ENCODE measurements around the gene SEMA5A.

DNA sequence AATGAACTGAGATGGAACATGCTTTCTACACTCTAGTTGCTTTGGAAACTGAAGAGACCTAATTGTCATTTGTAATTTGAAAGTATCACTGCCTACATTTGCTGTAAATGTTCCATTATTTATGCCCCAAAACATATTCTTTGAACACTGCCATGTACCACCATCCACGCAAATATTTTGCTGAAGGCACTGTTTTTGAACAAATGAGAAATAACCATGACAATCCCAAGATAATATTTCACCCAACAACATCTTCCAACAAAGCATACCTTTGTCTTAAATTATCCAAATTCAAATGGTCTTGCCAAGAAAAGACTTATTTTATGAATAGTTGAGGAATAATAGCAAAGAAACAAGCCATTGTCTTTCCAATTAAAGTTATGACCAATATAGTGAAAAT lies 356.2 kb downstream of the SEMA5A start:
- TF ChIP-seq, protein P1, sequence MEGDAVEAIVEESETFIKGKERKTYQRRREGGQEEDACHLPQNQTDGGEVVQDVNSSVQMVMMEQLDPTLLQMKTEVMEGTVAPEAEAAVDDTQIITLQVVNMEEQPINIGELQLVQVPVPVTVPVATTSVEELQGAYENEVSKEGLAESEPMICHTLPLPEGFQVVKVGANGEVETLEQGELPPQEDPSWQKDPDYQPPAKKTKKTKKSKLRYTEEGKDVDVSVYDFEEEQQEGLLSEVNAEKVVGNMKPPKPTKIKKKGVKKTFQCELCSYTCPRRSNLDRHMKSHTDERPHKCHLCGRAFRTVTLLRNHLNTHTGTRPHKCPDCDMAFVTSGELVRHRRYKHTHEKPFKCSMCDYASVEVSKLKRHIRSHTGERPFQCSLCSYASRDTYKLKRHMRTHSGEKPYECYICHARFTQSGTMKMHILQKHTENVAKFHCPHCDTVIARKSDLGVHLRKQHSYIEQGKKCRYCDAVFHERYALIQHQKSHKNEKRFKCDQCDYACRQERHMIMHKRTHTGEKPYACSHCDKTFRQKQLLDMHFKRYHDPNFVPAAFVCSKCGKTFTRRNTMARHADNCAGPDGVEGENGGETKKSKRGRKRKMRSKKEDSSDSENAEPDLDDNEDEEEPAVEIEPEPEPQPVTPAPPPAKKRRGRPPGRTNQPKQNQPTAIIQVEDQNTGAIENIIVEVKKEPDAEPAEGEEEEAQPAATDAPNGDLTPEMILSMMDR (IDR thresholded peaks at IDR 0.05), result no peak
- no peak for TF ChIP-seq EZH2phosphoT487 (IDR thresholded peaks at IDR 0.05)
